Stimulated activated CD4-positive, alpha-beta T cell treated with anti-CD3 and anti-CD28 coated beads, Interleukin-1b, Interleukin-23, amount 100 ng/mL, for 24 hours (primary cell): ENCODE data around the gene OR52E4.

Source experiments
- DNase-seq, 4 experiments: peaks; one replicate each; pipeline ENCODE4 v3.0.0-alpha.2; 2020; ENCODE audit warnings: low read depth in 4 of 4, low spot score in 1 of 4

Gene OR52E4

GRCh38 chr11:5880329-5880728, at the start of gene OR52E4:
TSS of gene OR52E4 (plus strand) at chr11:5880629. CDS start at chr11:5884293, 3,664 bp downstream.
- no peak for DNase-seq

- DNase-seq, result no peak
These were observed 49.1 kb upstream of the OR52E4 start for GRCh38 chr11:5831196-5831829.

GRCh38 chr11:5833446-5833845, 47.0 kb upstream of the OR52E4 start:
- DNase-seq, result no peak

- no peak for DNase-seq
These were observed 42.7 kb upstream of the OR52E4 start for GRCh38 chr11:5837695-5838094.

- DNase-seq, result no peak
These were observed 38.6 kb upstream of the OR52E4 start, which contains the start of gene OR52E6 for GRCh38 chr11:5841797-5842196. TSS of gene OR52E6 (minus strand) at chr11:5841897. CDS start at chr11:5841897, 0 bp downstream.

GRCh38 chr11:5846701-5847100, 33.7 kb upstream of the OR52E4 start:
- DNase-seq, result no peak

- no peak for DNase-seq
These were observed 32.7 kb upstream of the OR52E4 start for GRCh38 chr11:5847711-5848110.

- no peak for DNase-seq
These were observed 29.4 kb upstream of the OR52E4 start for GRCh38 chr11:5851002-5851401.

- no peak for DNase-seq
These were observed 22.8 kb upstream of the OR52E4 start, which contains the start of gene OR52E8 for GRCh38 chr11:5857590-5857989. TSS of gene OR52E8 (minus strand) at chr11:5857690. CDS start at chr11:5857690, 0 bp downstream.

GRCh38 chr11:5865826-5866225, 14.6 kb upstream of the OR52E4 start:
- no peak for DNase-seq

GRCh38 chr11:5878564-5878963, 1.9 kb upstream of the OR52E4 start:
- no peak for DNase-seq

- DNase-seq, result no peak
These were observed 1.3 kb downstream of the OR52E4 start for GRCh38 chr11:5881756-5882155.

- no peak for DNase-seq
These were observed 6.7 kb downstream of the OR52E4 start for GRCh38 chr11:5887172-5887571.

GRCh38 chr11:5887661-5888060, 7.2 kb downstream of the OR52E4 start:
- no peak for DNase-seq

GRCh38 chr11:5891216-5891800, 10.9 kb downstream of the OR52E4 start:
- DNase-seq, result no peak

GRCh38 chr11:5892908-5893307, 12.5 kb downstream of the OR52E4 start, which contains the start of gene OR52E5:
TSS of gene OR52E5 (plus strand) at chr11:5893208. CDS start at chr11:5900777, 7,569 bp downstream.
- DNase-seq, result no peak

- DNase-seq, result no peak
These were observed 19.1 kb downstream of the OR52E4 start for GRCh38 chr11:5899534-5899933.

- DNase-seq, result no peak
These were observed 30.1 kb downstream of the OR52E4 start for GRCh38 chr11:5910540-5910939.

GRCh38 chr11:5922749-5923426, 42.5 kb downstream of the OR52E4 start:
- peak in 1 of 4 experiments; percentile 14 for DNase-seq

GRCh38 chr11:5923427-5923776, 43.0 kb downstream of the OR52E4 start:
- DNase-seq, result no peak

- no peak for DNase-seq
These were observed 43.4 kb downstream of the OR52E4 start for GRCh38 chr11:5923794-5924193.

- no peak for DNase-seq
These were observed 47.8 kb downstream of the OR52E4 start for GRCh38 chr11:5928271-5928670.
